Muscle of leg (tissue), 11 donors: ENCODE measurements around the gene BACE1. TPM values are rescaled to one million over a fixed set of nuclear protein-coding genes. Genes with fewer than 3 reads are reported as not detected.

Source experiments
- DNase-seq: peaks from one replicate; pipeline ENCODE4 v3.0.0; 2013
- H3K27ac ChIP-seq: one replicate; pipeline ENCODE4 v1.5.1; 2013; ENCODE audit warnings: mild to moderate bottlenecking, low read length, control low read depth
- H3K27me3 ChIP-seq: one replicate; pipeline ENCODE4 v1.6.1; 2013; ENCODE audit warnings: low read length; ENCODE audit not compliant: control insufficient read depth, insufficient read depth
- H3K36me3 ChIP-seq: one replicate; pipeline ENCODE4 v1.6.1; 2013; ENCODE audit warnings: low read length; ENCODE audit not compliant: control insufficient read depth, insufficient read depth
- H3K4me1 ChIP-seq: one replicate; pipeline ENCODE4 v1.6.1; 2013; ENCODE audit warnings: low read length; ENCODE audit not compliant: control insufficient read depth, insufficient read depth
- H3K4me3 ChIP-seq: one replicate; pipeline ENCODE4 v1.5.1; 2013; ENCODE audit warnings: low read length, control low read depth
- H3K9me3 ChIP-seq: replicated peaks from 2 replicates; pipeline ENCODE4 v1.6.1; 2013; ENCODE audit warnings: low read depth, low read length; ENCODE audit not compliant: control insufficient read depth
- WGBS: methylation state at CpG from one replicate; pipeline ENCODE4 v1.1.5; 2013; ENCODE audit warnings: missing lambda C conversion rate; ENCODE audit not compliant: insufficient coverage; 5-methylcytosine and 5-hydroxymethylcytosine counted together
- polyA plus RNA-seq, 8 donors: library from polyadenylated mRNA; unstranded; fragments of 120-200 nt; gene quantifications; one replicate each; pipeline versions ENCODE4 v1.2.1 to v1.2.3, GENCODE V29; 2013; ENCODE audit warnings: inconsistent platforms in 1 of 8, low replicate concordance in 1 of 8; ENCODE audit not compliant: insufficient read length in 8 of 8, insufficient read depth in 1 of 8
- total RNA-seq: library from RNA; stranded (reverse); fragments of 120-200 nt; gene quantifications from one replicate; pipeline ENCODE4 v1.2.4, GENCODE V29; 2013

Gene BACE1
- total and polyA plus RNA-seq, 9 donors: 16.6 to 40.8 (median 36.6) TPM

DNA sequence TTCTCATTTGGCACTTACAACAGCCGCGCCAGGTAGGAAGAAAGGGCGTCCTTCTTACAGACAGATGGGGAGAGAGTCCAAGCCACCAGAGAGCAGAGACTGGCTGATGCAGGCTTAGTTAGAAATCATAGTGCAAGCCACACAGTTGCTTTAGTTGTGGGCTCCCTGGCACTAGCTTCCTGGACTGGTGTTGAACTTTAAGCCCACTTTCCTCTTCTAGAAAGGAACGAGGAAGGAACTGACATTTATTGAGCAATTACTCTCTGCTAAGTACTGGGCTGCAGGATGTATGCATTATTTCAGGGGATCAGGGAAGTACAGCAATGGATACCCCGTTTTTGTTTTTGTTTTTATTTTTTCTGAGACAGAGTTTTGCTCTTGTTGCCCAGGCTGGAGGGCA is 3.0 kb downstream of the BACE1 start:
- WGBS: 68% methylated on average over 4 of the region's 5 CpGs

DNA sequence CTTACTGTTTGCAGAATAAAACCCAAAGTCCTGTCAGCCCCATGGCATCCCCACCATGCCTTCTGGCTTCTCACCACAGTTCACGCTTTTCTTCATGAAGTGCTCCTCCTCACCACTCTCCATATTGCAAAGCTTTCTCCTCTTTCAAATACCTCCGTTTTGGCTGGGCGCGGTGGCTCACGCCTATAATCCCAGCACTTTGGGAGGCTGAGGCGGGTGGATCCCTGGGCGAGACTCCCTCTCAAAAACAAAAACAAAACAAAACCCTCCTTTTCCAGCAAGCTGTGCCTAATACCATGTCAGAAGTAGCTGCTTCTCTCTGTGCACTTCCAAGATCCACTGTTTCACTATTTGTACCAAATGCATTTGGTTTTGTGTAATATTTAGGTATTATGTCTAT is 6.7 kb downstream of the BACE1 start:
- no peaks in the 10 kb centered on the region for H3K27me3 ChIP-seq
- no peak overlapping the region for H3K4me3 ChIP-seq
- H3K4me1 ChIP-seq: peaks cover 1% of the 10 kb centered on the region
- 87% methylated on average over 7 of the region's 7 CpGs for WGBS
- no peaks in the 10 kb centered on the region for H3K9me3 ChIP-seq
- no peak overlapping the region for H3K27ac ChIP-seq
- peaks cover 7% of the 10 kb centered on the region for H3K36me3 ChIP-seq
- DNase-seq: no peak

More for the DNA sequence above, 3.0 kb downstream of the BACE1 start:
- no peaks in the 10 kb centered on the region for H3K27me3 ChIP-seq
- DNase-seq: no peak
- no peaks in the 10 kb centered on the region for H3K9me3 ChIP-seq
- H3K4me3 ChIP-seq: no peak overlapping the region
- no peaks in the 10 kb centered on the region for H3K36me3 ChIP-seq
- H3K27ac ChIP-seq: no peak overlapping the region
- H3K4me1 ChIP-seq: peaks cover 18% of the 10 kb centered on the region

DNA sequence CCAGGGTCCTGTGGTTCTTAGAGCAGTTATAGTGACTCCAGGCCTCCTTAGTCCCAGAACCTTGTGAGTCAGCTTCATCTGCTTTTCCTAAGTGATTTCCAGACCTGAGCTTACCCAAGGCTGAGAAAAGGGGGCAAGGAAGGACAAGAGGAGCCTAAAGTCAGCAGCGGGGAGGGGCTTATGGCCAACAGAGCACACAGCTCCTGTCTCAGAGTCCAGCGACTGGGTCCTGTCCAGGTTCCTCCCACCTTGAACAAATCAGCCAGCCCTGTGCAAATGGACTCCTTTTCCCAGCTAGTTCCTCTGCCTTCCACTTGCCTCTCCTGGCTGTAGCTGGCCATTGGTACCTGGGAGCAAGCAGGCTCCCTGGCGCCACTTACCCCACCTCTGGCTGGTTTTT is 10.9 kb downstream of the BACE1 start:
- no peak overlapping the region for H3K27ac ChIP-seq
- peaks cover 5% of the 10 kb centered on the region for H3K4me1 ChIP-seq
- H3K9me3 ChIP-seq: no peaks in the 10 kb centered on the region
- peaks cover 7% of the 10 kb centered on the region for H3K36me3 ChIP-seq
- H3K4me3 ChIP-seq: no peak overlapping the region
- no peak for DNase-seq
- H3K27me3 ChIP-seq: no peaks in the 10 kb centered on the region
- 90% methylated on average over 2 of the region's 3 CpGs for WGBS

DNA sequence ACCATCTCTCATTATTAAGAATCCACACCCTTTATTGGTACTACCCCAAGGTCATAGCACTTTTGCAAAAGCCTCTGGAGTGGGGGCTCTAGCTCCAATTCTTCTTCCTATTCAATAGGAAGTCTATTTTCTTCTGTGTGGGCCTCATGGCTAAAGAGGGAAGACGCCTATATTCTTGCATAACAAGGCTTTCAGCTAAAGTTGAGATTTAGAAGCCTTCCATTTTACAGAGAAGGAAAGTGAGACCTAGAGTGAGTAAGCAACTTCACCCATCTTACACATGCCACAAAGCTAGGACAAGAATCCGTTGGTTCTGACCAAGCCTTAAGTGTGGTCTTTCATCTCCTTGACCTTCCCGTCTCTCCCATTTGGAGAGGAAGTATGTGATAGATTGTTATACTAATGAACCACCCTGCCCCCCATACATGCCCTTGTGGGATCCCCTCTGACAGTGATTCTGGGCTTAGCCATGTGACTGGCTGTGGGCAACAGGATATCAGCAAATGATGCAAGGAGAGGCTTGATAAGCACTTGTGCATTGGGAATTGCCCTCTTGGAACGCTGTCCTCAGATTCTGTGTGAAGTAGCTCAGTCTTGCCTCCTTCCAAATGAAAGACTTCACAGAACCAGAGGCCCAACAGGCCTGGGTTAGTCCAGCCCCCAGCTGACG is 12.3 kb downstream of the BACE1 start:
- H3K27me3 ChIP-seq: no peaks in the 10 kb centered on the region
- H3K9me3 ChIP-seq: no peaks in the 10 kb centered on the region
- no peak overlapping the region for H3K27ac ChIP-seq
- no peak overlapping the region for H3K4me3 ChIP-seq
- no peak for DNase-seq
- peaks cover 11% of the 10 kb centered on the region for H3K4me1 ChIP-seq
- 100% methylated on average over 1 of the region's 5 CpGs for WGBS
- peaks cover 7% of the 10 kb centered on the region for H3K36me3 ChIP-seq

DNA sequence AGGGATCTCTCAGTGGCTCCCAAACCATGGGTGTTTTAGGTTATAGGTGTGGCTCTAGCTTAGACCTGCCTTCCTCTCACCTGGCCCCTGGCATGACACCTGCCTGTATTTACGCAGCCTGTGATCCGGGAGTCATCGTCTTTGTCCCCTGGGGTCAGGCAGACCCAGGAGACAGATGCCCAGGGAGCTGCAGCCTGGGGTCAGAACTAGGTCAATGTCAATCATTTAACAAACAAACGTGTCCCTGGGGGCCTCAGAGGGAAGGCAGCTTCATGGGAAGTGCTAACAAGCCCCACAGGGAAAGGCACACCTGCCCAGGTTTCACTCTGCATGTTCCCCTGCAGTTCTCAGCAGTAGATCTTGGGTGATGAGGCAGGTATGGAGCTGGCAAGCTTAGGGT is 13.0 kb downstream of the BACE1 start:
- H3K27ac ChIP-seq: no peak overlapping the region
- peaks cover 7% of the 10 kb centered on the region for H3K36me3 ChIP-seq
- H3K4me3 ChIP-seq: no peak overlapping the region
- WGBS: 71% methylated on average over 4 of the region's 4 CpGs
- H3K4me1 ChIP-seq: peaks cover 11% of the 10 kb centered on the region
- H3K9me3 ChIP-seq: no peaks in the 10 kb centered on the region
- DNase-seq: no peak
- H3K27me3 ChIP-seq: no peaks in the 10 kb centered on the region

DNA sequence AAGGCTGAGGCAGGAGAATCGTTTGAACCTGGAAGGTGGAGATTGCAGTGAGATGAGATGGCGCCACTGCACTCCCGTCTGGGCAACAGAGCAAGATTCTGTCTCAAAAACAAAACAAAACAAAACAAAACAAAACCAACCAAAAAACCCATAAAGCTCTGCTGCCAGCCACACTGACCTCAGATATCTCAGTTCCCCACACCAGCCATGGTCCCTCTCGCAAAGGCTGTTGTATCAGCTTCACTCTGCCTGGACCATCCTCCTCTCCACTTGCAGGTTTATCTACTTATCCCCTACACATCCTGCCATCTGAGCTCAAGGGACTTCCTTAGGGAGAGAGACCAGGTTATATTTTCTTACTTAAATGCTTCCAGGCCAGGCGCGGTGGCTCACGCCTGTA is 13.8 kb downstream of the BACE1 start:
- peaks cover 11% of the 10 kb centered on the region for H3K4me1 ChIP-seq
- H3K27me3 ChIP-seq: no peaks in the 10 kb centered on the region
- H3K27ac ChIP-seq: no peak overlapping the region
- H3K36me3 ChIP-seq: peaks cover 7% of the 10 kb centered on the region
- no peaks in the 10 kb centered on the region for H3K9me3 ChIP-seq
- 96% methylated on average over 4 of the region's 7 CpGs for WGBS
- no peak overlapping the region for H3K4me3 ChIP-seq
- DNase-seq: no peak

DNA sequence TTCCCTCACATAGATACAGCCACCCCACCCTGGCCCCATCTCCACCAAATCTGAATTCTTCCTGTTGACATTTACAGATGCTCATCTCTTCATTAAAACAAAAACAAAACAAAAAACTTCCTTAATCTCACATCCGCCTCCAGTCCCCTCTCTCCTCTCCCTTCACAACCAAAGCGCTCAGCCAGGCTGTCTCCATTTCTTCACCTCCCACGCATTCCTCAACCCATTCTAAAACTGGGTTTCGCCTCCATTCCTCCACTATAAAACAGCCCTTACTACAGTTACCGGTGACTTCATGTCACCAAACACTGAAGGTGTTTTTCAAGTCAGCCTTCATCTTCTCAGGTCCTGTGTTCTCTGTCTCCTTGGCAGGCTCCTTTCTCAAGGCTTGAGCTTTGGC is 15.3 kb downstream of the BACE1 start:
- 62% methylated on average over 5 of the region's 5 CpGs for WGBS
- Histone ChIP-seq H3K4me3 (no peak overlapping the region), H3K36me3 (peaks cover 6% of the 10 kb centered on the region), H3K9me3 (no peaks in the 10 kb centered on the region), H3K27ac (no peak overlapping the region), H3K4me1 (peaks cover 11% of the 10 kb centered on the region), H3K27me3 (no peaks in the 10 kb centered on the region)
- no peak for DNase-seq

DNA sequence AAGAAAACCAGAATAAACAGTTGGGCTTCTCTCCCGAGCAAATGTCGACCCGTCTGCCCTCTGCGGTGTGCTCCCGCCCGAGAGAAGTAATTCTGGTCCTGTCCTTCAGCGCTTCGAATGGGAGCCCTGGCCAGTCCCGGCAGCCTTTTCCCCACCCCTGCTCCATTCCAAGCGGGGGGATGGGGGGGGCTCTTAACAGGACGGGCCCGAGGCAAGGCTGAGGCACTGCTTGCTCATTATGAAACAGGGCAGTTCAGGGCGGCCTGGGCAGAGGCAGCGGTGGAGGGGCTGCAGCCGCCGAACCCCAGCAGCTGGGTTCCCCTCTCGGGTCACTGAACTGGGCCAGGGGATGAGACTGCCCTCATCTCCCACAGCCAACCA is 15.8 kb downstream of the BACE1 start:
- Histone ChIP-seq H3K27me3 (no peaks in the 10 kb centered on the region), H3K4me3 (no peak overlapping the region), H3K36me3 (peaks cover 10% of the 10 kb centered on the region), H3K4me1 (peaks cover 11% of the 10 kb centered on the region), H3K9me3 (no peaks in the 10 kb centered on the region), H3K27ac (no peak overlapping the region)
- 20% methylated on average over 7 of the region's 17 CpGs for WGBS
- DNase-seq: peak; percentile 38

DNA sequence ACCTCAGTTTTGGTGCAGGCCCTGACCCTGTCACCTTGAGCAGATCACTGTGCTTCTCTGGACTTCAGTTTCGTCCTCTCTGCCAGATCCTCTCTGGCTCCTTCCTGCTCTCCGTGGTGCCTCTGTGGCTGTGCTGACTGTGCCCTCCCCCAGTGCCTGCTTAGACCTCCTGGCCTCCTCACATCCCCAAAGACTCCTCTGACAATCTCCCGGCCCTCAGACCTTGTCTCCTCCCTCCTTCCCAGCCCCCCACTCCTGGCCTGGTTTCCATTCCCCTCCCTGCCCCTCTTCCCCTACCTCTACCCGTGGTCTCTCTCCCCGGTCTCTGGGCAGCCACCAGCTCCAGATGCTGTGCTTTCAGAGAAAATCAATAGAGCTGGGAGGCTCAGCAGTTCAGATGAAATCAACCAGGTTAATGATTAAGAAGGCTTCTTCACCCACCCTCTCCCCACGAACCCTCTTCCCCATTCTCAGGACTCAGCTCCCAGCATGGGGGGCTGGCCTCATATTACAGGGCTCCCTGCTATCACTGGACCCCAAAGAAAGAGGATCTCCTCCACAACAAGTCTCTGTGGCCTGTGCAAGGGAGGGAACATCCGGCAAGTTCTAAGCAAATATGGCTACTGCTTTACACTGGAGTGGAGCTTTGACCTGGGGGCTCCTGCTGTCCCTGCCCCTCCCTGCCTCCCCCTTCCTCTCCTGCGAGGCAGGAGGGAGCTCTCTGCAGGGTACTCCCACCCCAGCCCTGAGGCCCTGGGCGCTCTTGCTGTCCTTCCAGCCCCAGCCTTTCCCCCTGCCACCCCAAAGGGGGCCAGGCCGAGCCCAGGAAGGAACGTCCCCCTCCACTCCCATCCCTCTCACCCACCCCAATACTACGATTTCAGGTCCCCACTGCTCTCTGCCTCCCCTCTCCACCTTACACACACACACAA is 16.4 kb downstream of the BACE1 start:
- Histone ChIP-seq H3K4me1 (peaks cover 11% of the 10 kb centered on the region), H3K4me3 (no peak overlapping the region), H3K36me3 (peaks cover 10% of the 10 kb centered on the region), H3K9me3 (no peaks in the 10 kb centered on the region), H3K27ac (no peak overlapping the region), H3K27me3 (no peaks in the 10 kb centered on the region)
- no peak for DNase-seq
- 33% methylated on average over 10 of the region's 12 CpGs for WGBS

DNA sequence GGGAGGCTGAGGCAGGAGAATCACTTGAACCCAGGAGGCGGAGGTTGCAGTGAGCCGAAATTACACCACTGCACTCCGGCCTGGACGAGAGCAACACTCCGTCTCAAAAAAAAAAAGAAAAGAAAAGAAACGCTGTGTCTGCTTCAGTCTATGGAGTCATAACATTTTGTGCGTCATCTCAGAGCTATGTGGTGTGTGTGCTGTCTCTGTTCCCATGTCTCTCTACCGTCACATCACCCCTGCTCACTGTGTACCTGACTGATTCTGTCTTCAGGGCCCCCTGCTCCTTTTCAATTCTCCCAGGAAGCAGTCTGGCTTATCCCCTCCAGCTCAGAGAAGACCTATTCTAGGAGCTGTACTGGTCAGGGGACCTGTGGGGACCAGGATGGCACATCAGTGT is 17.9 kb downstream of the BACE1 start:
- H3K4me1 ChIP-seq: peaks cover 11% of the 10 kb centered on the region
- no peak for DNase-seq
- peaks cover 13% of the 10 kb centered on the region for H3K36me3 ChIP-seq
- H3K27ac ChIP-seq: no peak overlapping the region
- H3K4me3 ChIP-seq: no peak overlapping the region
- WGBS: 84% methylated on average over 5 of the region's 8 CpGs
- no peaks in the 10 kb centered on the region for H3K9me3 ChIP-seq
- no peaks in the 10 kb centered on the region for H3K27me3 ChIP-seq
